Calu3 (cell line): Measurements from ENCODE around the gene NFX1. TPM values are rescaled to one million over a fixed set of nuclear protein-coding genes. Genes with fewer than 3 reads are reported as not detected.

ENCODE experiments used
- BruUV-seq: library from RNA; stranded (reverse); fragments of 400-500 nt; replicated peaks from 2 replicates; lab custom pipeline; 2021; lab: Mats Ljungman, UMichigan
- CTCF ChIA-PET: fragments of 300-600 bp; sonication (Branson Sonifier 250); formaldehyde crosslinking; loops from one replicate; lab custom pipeline; 2022; ENCODE audit warnings: antibody characterized with exemption; lab: Charles Lee
- DNase-seq: peaks from one replicate; pipeline ENCODE4 v3.0.0; 2022
- H3K27ac Mint-ChIP-seq: one replicate; pipeline ENCODE4 v1.8.0; 2022; ENCODE audit warnings: mixed read lengths; ENCODE audit not compliant: unreplicated experiment
- H3K27me3 Mint-ChIP-seq: one replicate; pipeline ENCODE4 v1.8.0; 2022; ENCODE audit warnings: mixed read lengths; ENCODE audit not compliant: unreplicated experiment
- H3K36me3 Mint-ChIP-seq: one replicate; pipeline ENCODE4 v1.8.0; 2022; ENCODE audit warnings: mild to moderate bottlenecking, moderate library complexity, mixed read lengths; ENCODE audit not compliant: insufficient read depth, unreplicated experiment
- H3K4me1 Mint-ChIP-seq: one replicate; pipeline ENCODE4 v1.8.0; 2022; ENCODE audit warnings: mild to moderate bottlenecking, low read depth, mixed read lengths; ENCODE audit not compliant: unreplicated experiment
- H3K4me3 Mint-ChIP-seq: one replicate; pipeline ENCODE4 v1.8.0; 2022; ENCODE audit warnings: mild to moderate bottlenecking, low read depth, moderate library complexity, mixed read lengths; ENCODE audit not compliant: unreplicated experiment
- H3K9me3 Mint-ChIP-seq: one replicate; pipeline ENCODE4 v1.8.0; 2022; ENCODE audit warnings: low read depth, mixed read lengths; ENCODE audit not compliant: unreplicated experiment
- CTCF ChIP-seq: fragments of 200-600 bp; IDR thresholded peaks from one replicate; pipeline ENCODE4 v1.8.0; 2022; ENCODE audit warnings: antibody characterized with exemption; ENCODE audit not compliant: unreplicated experiment
- intact Hi-C: fragments of 100-400 bp; cut with micrococcal nuclease; formaldehyde crosslinking; loops from one replicate; pipeline ENCODE4 v1.10.0; 2022; ENCODE audit not compliant: unreplicated experiment
- total RNA-seq: library from RNA; stranded (reverse); gene quantifications from 2 replicates; pipeline ENCODE4 v1.2.3, GENCODE V29; 2022

Gene NFX1
- total RNA-seq, 1 experiment from 2014 or later = 27.3 TPM

DNA sequence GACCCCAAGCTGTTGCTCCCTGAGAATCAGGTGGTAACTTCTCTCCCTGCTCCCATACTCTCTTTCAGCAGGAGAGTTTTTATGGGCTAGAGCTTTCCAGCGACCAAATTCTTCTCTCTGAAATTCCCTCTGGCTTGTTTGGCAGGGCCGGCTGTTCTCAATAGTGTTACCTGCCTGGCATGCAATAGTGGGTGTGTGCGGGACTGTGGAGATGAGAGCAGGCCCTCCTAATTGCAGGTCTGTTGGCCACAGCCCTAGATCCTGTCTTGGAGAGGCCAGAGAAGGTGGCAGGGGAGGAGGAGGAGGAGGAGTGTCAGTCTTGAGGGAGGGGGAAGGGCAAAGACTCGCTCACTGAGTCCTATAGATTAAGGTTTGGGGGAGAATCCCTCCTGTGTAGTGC is 82.6 kb downstream of the NFX1 start:
- CTCF ChIA-PET = interaction anchor here (0.6 kb wide), 1 partner anchor 114 kb away, joined by 3 read pairs; no protein-coding TSS in a partner anchor
- H3K9me3 Mint-ChIP-seq = no peaks in the 10 kb centered on the region
- no TSS peak for BruUV-seq
- no peak overlapping the region for H3K27ac Mint-ChIP-seq
- no peaks in the 10 kb centered on the region for H3K27me3 Mint-ChIP-seq
- H3K4me1 Mint-ChIP-seq = no peaks in the 10 kb centered on the region
- no peak for DNase-seq
- no peak for TF ChIP-seq CTCF
- no peak overlapping the region for H3K4me3 Mint-ChIP-seq
- intact Hi-C loops = no loop called here
- peaks cover 17% of the 10 kb centered on the region for H3K36me3 Mint-ChIP-seq

- Mint-ChIP-seq H3K9me3 (no peaks in the 10 kb centered on the region), H3K36me3 (peaks cover 16% of the 10 kb centered on the region), H3K27ac (no peak overlapping the region), H3K4me3 (no peak overlapping the region), H3K27me3 (no peaks in the 10 kb centered on the region), H3K4me1 (no peaks in the 10 kb centered on the region)
- BruUV-seq = no TSS peak
- no peak for DNase-seq
- no peak for TF ChIP-seq CTCF
- CTCF ChIA-PET = interaction anchor here (0.7 to 3.7 kb wide), 5 partner anchors 10 to 92 kb away, joined by 3 to 27 read pairs (median 4); partner anchors contain the start of gene AQP3
- intact Hi-C loops = no loop called here
Observed at GRCh38 chr9:33374190-33374589, 83.9 kb downstream of the NFX1 start.

DNA sequence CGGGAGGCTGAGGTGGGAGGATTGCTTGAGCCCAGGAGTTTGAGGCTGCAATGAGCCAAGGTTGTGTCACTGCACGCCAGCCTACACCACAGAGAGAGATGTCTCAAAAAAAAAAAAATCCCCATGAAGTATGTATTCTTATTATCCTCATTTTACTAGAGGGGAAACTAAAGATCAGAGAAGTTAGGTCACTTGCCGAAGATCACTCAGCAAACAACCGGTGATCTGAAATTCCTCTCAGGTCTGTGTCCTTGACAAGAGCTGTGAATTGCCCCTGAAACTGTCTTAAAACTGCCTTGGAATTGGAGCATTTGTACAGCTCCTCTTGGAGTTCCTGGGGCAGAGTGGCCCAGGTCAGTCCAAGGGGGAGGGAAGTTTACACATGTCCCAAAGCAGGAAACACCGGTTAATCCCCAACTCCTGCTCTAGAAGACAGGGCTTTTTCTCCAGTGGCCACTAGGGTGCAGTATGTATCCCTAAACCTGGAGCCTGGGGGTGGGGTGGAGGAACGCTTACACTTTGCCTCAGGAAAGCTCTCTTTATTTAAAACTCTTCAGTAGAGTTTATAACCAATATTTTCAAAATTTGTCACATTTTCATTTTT is 84.4 kb downstream of the NFX1 start:
- Mint-ChIP-seq H3K9me3 (no peaks in the 10 kb centered on the region), H3K4me3 (no peak overlapping the region), H3K36me3 (peaks cover 11% of the 10 kb centered on the region), H3K27ac (no peak overlapping the region), H3K27me3 (no peaks in the 10 kb centered on the region), H3K4me1 (no peaks in the 10 kb centered on the region)
- DNase-seq = peak; percentile 75
- CTCF ChIA-PET = interaction anchor here (0.7 to 3.7 kb wide), 8 partner anchors 10 to 92 kb away, joined by 3 to 27 read pairs (median 4); partner anchors contain the start of gene AQP3
- BruUV-seq = no TSS peak
- intact Hi-C loops = loop anchor here (1.0 kb wide), 1 partner anchor 93 kb away; no protein-coding TSS in a partner anchor
- peak; percentile 64 for TF ChIP-seq CTCF

GRCh38 chr9:33375238-33375840 is 85.0 kb downstream of the NFX1 start:
- no peak for TF ChIP-seq CTCF
- no TSS peak for BruUV-seq
- DNase-seq = no peak
- Mint-ChIP-seq H3K36me3 (peaks cover 6% of the 10 kb centered on the region), H3K9me3 (no peaks in the 10 kb centered on the region), H3K27ac (no peak overlapping the region), H3K4me1 (no peaks in the 10 kb centered on the region), H3K27me3 (no peaks in the 10 kb centered on the region), H3K4me3 (no peak overlapping the region)
- intact Hi-C loops = loop anchor here (1.0 kb wide), 1 partner anchor 92 kb away; no protein-coding TSS in a partner anchor
- CTCF ChIA-PET = interaction anchor here (0.7 to 3.7 kb wide), 7 partner anchors 20 to 91 kb away, joined by 3 to 27 read pairs (median 4); partner anchors contain the start of gene AQP3
